GM12878 (cell line): Measurements from ENCODE around the gene AKAP13. TPM values are rescaled to one million over a fixed set of nuclear protein-coding genes. Genes with fewer than 3 reads are reported as not detected.

Experiments
- ATAC-seq: fragments of 200-7000 bp; cut with Tn5 transposase; 3 replicates; pipeline ENCODE4 v1.9.1; 2020; ENCODE audit warnings: mild to moderate bottlenecking, moderate library complexity
- BruUV-seq: library from RNA; stranded (reverse); fragments of 400-500 nt; replicated peaks from 2 replicates; lab custom pipeline; 2021; lab: Mats Ljungman, UMichigan
- CTCF ChIA-PET: fragments of 300-600 bp; sonication (Branson Sonifier 250); formaldehyde crosslinking; extraction: SDS; loops from one replicate; lab custom pipeline; 2021; ENCODE audit warnings: inconsistent platforms; lab: Yijun Ruan, JAX
- POLR2A ChIA-PET: fragments of 350-600 bp; formaldehyde crosslinking; extraction: SDS; loops from one replicate; lab custom pipeline; 2021; ENCODE audit warnings: inconsistent platforms; lab: Charles Lee
- RAD21 ChIA-PET: fragments of 300-600 bp; sonication (Branson Sonifier 250); formaldehyde crosslinking; loops from one replicate; lab custom pipeline; 2023; ENCODE audit warnings: antibody characterized with exemption; ENCODE audit not compliant: unreplicated experiment; lab: Charles Lee
- SMC1A ChIA-PET: fragments of 300-600 bp; sonication (Branson Sonifier 250); formaldehyde crosslinking; loops from one replicate; lab custom pipeline; 2023; ENCODE audit not compliant: unreplicated experiment, uncharacterized antibody; lab: Charles Lee
- DNase-seq: peaks from one replicate; pipeline ENCODE4 v3.0.0-alpha.2; 2011; ENCODE audit warnings: low read depth, low spot score
- FAIRE-seq: peaks from 3 replicates; lab custom pipeline; 2011; peaks lifted over from hg19 to GRCh38; lab: Jason Lieb, UNC
- H2AFZ ChIP-seq: 2 replicates; pipeline ENCODE4 v1.6.0; 2011; ENCODE audit warnings: low read depth, low read length, control low read depth; ENCODE audit not compliant: control insufficient read depth
- H3K27ac ChIP-seq: 2 replicates; pipeline ENCODE4 v1.5.1; 2011; ENCODE audit warnings: control low read depth; ENCODE audit not compliant: control insufficient read depth, insufficient read depth
- H3K27me3 ChIP-seq, 2 experiments: replicated peaks in 1 of 2; 2 replicates each; pipeline versions ENCODE4 v1.6.0 to v1.6.1; 2011; ENCODE audit warnings: low read length in 1 of 2; ENCODE audit not compliant: control insufficient read depth in 2 of 2, insufficient read depth in 2 of 2
- H3K36me3 ChIP-seq, 2 experiments: 2 replicates each; pipeline ENCODE4 v1.5.1; 2011; ENCODE audit warnings: low read length in 1 of 2; ENCODE audit not compliant: control insufficient read depth in 2 of 2, insufficient read depth in 2 of 2
- H3K4me1 ChIP-seq: 2 replicates; pipeline ENCODE4 v1.6.1; 2011; ENCODE audit warnings: mild to moderate bottlenecking, low read length, moderate library complexity, mixed read lengths; ENCODE audit not compliant: control insufficient read depth, insufficient read depth
- H3K4me2 ChIP-seq: 2 replicates; pipeline ENCODE4 v1.6.0; 2011; ENCODE audit warnings: control low read depth; ENCODE audit not compliant: control insufficient read depth, insufficient read depth
- H3K4me3 ChIP-seq: fragments of 200-600 bp; sonication (generic); 2 replicates; pipeline ENCODE4 v1.5.1; 2016
- H3K79me2 ChIP-seq: 2 replicates; pipeline ENCODE4 v1.6.0; 2011; ENCODE audit warnings: low read length; ENCODE audit not compliant: control insufficient read depth, insufficient read depth
- H3K9ac ChIP-seq: 2 replicates; pipeline ENCODE4 v1.8.0; 2011; ENCODE audit warnings: low read length, control low read depth, mixed read lengths; ENCODE audit not compliant: control insufficient read depth, insufficient read depth
- H3K9me3 ChIP-seq: replicated peaks from 3 replicates; pipeline ENCODE4 v1.5.1; 2011; ENCODE audit warnings: mild to moderate bottlenecking, low read length; ENCODE audit not compliant: control insufficient read depth, insufficient read depth
- H4K20me1 ChIP-seq: 2 replicates; pipeline ENCODE4 v1.6.0; 2011; ENCODE audit not compliant: control insufficient read depth, insufficient read depth
- ASH2L ChIP-seq: fragments of 300-600, 200-600 bp; sonication (generic); IDR thresholded peaks from 2 replicates; pipeline ENCODE4 v1.6.1; 2017; ENCODE audit warnings: low read depth, mild to moderate bottlenecking, borderline replicate concordance
- CHD1 ChIP-seq: IDR thresholded peaks from 2 replicates; pipeline ENCODE4 v1.6.1; 2012; ENCODE audit warnings: low read depth, low read length, improper control_type of control experiment
- ETV6 ChIP-seq, 2 experiments: fragments of 450-650 bp in 1 of 2; IDR thresholded peaks in 1 of 2; conservative IDR thresholded peaks in 1 of 2; 2 replicates each; pipeline ENCODE4 v1.6.1; 2014; ENCODE audit warnings: antibody characterized with exemption in 1 of 2, borderline replicate concordance in 1 of 2, low read depth in 1 of 2, mild to moderate bottlenecking in 1 of 2, moderate library complexity in 1 of 2
- EZH2 ChIP-seq: IDR thresholded peaks from 2 replicates; pipeline ENCODE4 v1.6.1; 2012; ENCODE audit warnings: low read depth, mild to moderate bottlenecking, control low read depth, inconsistent platforms, low read length, borderline replicate concordance; ENCODE audit not compliant: control insufficient read depth
- GABPA ChIP-seq: IDR thresholded peaks from 2 replicates; pipeline ENCODE4 v1.6.1; 2014; ENCODE audit warnings: antibody characterized with exemption, low read depth, mild to moderate bottlenecking, inconsistent platforms
- HDAC6 ChIP-seq: fragments of 200-600 bp; sonication (generic); IDR thresholded peaks from one replicate; pipeline ENCODE4 v1.8.0; 2017; ENCODE audit warnings: antibody characterized with exemption; ENCODE audit not compliant: unreplicated experiment
- IRF4 ChIP-seq: IDR thresholded peaks from 2 replicates; pipeline ENCODE4 v1.6.1; 2011; ENCODE audit warnings: low read depth, low read length
- NFXL1 ChIP-seq: fragments of 450-650 bp; IDR thresholded peaks from 2 replicates; pipeline ENCODE4 v1.6.1; 2017; ENCODE audit warnings: antibody characterized with exemption, mild to moderate bottlenecking, borderline replicate concordance
- RUNX3 ChIP-seq: IDR thresholded peaks from 2 replicates; pipeline ENCODE4 v1.6.1; 2012; ENCODE audit warnings: low read length, inconsistent platforms
- SIN3A ChIP-seq: IDR thresholded peaks from 2 replicates; pipeline ENCODE4 v1.6.1; 2012; ENCODE audit warnings: low read depth, low read length, improper control_type of control experiment
- SMAD5 ChIP-seq: IDR thresholded peaks from 2 replicates; pipeline ENCODE4 v1.6.1; 2016; ENCODE audit warnings: antibody characterized with exemption, low read depth
- SMC3 ChIP-seq: IDR thresholded peaks from 2 replicates; pipeline ENCODE4 v1.6.1; 2011; ENCODE audit warnings: low read length, improper control_type of control experiment, borderline replicate concordance
- STAT1 ChIP-seq: fragments of 450-650 bp; conservative IDR thresholded peaks from 2 replicates; pipeline ENCODE4 v1.6.1; 2014; ENCODE audit warnings: antibody characterized with exemption, mild to moderate bottlenecking
- TAF1 ChIP-seq: IDR thresholded peaks from 2 replicates; pipeline ENCODE4 v1.6.1; 2011; ENCODE audit warnings: mild to moderate bottlenecking, low read depth, low read length, borderline replicate concordance
- TARDBP ChIP-seq: IDR thresholded peaks from 2 replicates; pipeline ENCODE4 v1.6.1; 2016; ENCODE audit warnings: borderline replicate concordance
- TCF7 ChIP-seq: IDR thresholded peaks from 2 replicates; pipeline ENCODE4 v1.6.1; 2014; ENCODE audit warnings: antibody characterized with exemption, borderline replicate concordance
- ZBTB40 ChIP-seq: fragments of 450-650 bp; IDR thresholded peaks from 2 replicates; pipeline ENCODE4 v1.6.1; 2016; ENCODE audit warnings: mild to moderate bottlenecking, moderate library complexity, borderline replicate concordance
- ZNF687 ChIP-seq: fragments of 450-650 bp; IDR thresholded peaks from 2 replicates; pipeline ENCODE4 v1.6.1; 2017; ENCODE audit warnings: mild to moderate bottlenecking, moderate library complexity
- WGBS: methylation state at CpG from one replicate; pipeline ENCODE4 v1.1.6; 2016; ENCODE audit warnings: low lambda C conversion rate; ENCODE audit not compliant: insufficient replicate concordance, insufficient coverage; ENCODE audit errors: missing lambda C conversion rate; 5-methylcytosine and 5-hydroxymethylcytosine counted together
- in situ Hi-C: fragments of 300-500 bp; cut with MboI; formaldehyde crosslinking; loops from 9 replicates; pipeline ENCODE4 v1.14.3; 2018; ENCODE audit warnings: mixed read lengths
- intact Hi-C: fragments of 100-400 bp; cut with micrococcal nuclease; formaldehyde crosslinking; loops from one replicate; pipeline ENCODE4 v1.14.2; 2022; ENCODE audit not compliant: unreplicated experiment
- polyA plus RNA-seq, 11 experiments: library from polyadenylated mRNA; depleted of rRNA in 4 of 11; unstranded in 6 of 11; stranded (reverse) in 5 of 11; fragments of >200 nt; fragmentation: Nextera tagmentation in 4 of 11; fragmentation: Illumina TruSeq in 1 of 11; extraction: Ambion mirVana in 4 of 11; extraction: Trizol in 1 of 11; gene quantifications; 1 replicate in 1 of 11; 2 replicates in 10 of 11; pipeline versions ENCODE4 v1.2.1 to v1.2.3, GENCODE V29; 2011 to 2016; ENCODE audit warnings: inconsistent platforms in 2 of 11, missing spikeins in 2 of 11, low read depth in 1 of 11
- total RNA-seq, 4 experiments: library from RNA; depleted of rRNA in 3 of 4; stranded (reverse); fragments of >200 nt in 3 of 4; fragmentation: Illumina TruSeq in 1 of 4; extraction: Trizol in 1 of 4; gene quantifications; 2 replicates each; pipeline versions ENCODE4 v1.2.1 to v1.2.3, GENCODE V29; 2013 to 2021

Gene AKAP13
- total and polyA plus RNA-seq, 10 of the 15 experiments (the other 5 are each of a cell fraction or from before 2014, with no cell fraction given) = 14.4 to 74.9 (median 55.1) TPM

- ChIA-PET RAD21 (interaction anchor here (0.9 kb wide), 1 partner anchor 11 kb away, joined by 3 read pairs; no protein-coding TSS in a partner anchor), SMC1A (interaction anchor here (1.0 to 1.7 kb wide), 4 partner anchors 10 to 70 kb away, joined by 4 to 5 read pairs (median 4); no protein-coding TSS in a partner anchor), CTCF (interaction anchor here (1.2 to 1.4 kb wide), 2 partner anchors 11 to 183 kb away, joined by 3 to 4 read pairs; no protein-coding TSS in a partner anchor), POLR2A (no interaction called here)
- DNase-seq (no peak), FAIRE-seq (no peak), ATAC-seq (no peak)
- H2AFZ ChIP-seq = no peak overlapping the region
- intact Hi-C loops = no loop called here
- H3K4me1 ChIP-seq = peaks cover 28% of the 10 kb centered on the region
- no peak overlapping the region for H3K4me2 ChIP-seq
- H3K27ac ChIP-seq = no peak overlapping the region
- H3K4me3 ChIP-seq = no peak overlapping the region
- no peaks in the 10 kb centered on the region for H3K27me3 ChIP-seq
- H3K9me3 ChIP-seq = no peaks in the 10 kb centered on the region
- in situ Hi-C loops = no loop called here
- no peak overlapping the region for H3K9ac ChIP-seq
- peaks cover 0 to 7% of the 10 kb centered on the region in 2 experiments; a peak in 1 of 4 replicates for H3K36me3 ChIP-seq
- H3K79me2 ChIP-seq = 0 out of 2 replicates have a peak, but pooled peaks cover 1% of the 10 kb centered on the region
- no TSS peak for BruUV-seq
- peaks cover 3% of the 10 kb centered on the region; the same call in 1 of the 2 replicates for H4K20me1 ChIP-seq
- 100% methylated on average over 1 of the region's 1 CpG for WGBS
- TF ChIP-seq ZNF687 (no peak), ETV6 (conservative IDR thresholded peaks at IDR 0.05 in 1 of 2, IDR thresholded peaks at IDR 0.05 in 1 of 2; ENCODE audit: borderline replicate concordance in 1 of 2, low read depth in 1 of 2) (no peak), TAF1 (no peak), TCF7 (no peak), GABPA (no peak), TARDBP (no peak), SMAD5 (no peak), RUNX3 (no peak), CHD1 (no peak), EZH2 (no peak), IRF4 (no peak), SMC3 (no peak), NFXL1 (no peak), SIN3A (no peak), ZBTB40 (no peak), HDAC6 (no peak), ASH2L (no peak), STAT1 (no peak)
Observed at GRCh38 chr15:85545185-85545584, 164.8 kb downstream of the AKAP13 start.
